ENCODE results near the gene GGT1. TPM values are rescaled to one million over a fixed set of nuclear protein-coding genes. Genes with fewer than 3 reads are reported as not detected.
"Not testable (repeated sequence)": the region's sequence is repeated elsewhere in the genome, so short reads cannot be mapped to it uniquely, and the experiment has no call there.

Gene GGT1
- total RNA-seq, result 10 to 100 TPM; 19.7 to 20.1 TPM
- polyA plus RNA-seq (2013, experiment 1 of 2), result 21.2 TPM
- polyA plus RNA-seq (2013, experiment 2 of 2), result 16.5 TPM
- total RNA-seq, result 0.20 to 2.7 (median 1.0) reads per million in 172 experiments

DNA sequence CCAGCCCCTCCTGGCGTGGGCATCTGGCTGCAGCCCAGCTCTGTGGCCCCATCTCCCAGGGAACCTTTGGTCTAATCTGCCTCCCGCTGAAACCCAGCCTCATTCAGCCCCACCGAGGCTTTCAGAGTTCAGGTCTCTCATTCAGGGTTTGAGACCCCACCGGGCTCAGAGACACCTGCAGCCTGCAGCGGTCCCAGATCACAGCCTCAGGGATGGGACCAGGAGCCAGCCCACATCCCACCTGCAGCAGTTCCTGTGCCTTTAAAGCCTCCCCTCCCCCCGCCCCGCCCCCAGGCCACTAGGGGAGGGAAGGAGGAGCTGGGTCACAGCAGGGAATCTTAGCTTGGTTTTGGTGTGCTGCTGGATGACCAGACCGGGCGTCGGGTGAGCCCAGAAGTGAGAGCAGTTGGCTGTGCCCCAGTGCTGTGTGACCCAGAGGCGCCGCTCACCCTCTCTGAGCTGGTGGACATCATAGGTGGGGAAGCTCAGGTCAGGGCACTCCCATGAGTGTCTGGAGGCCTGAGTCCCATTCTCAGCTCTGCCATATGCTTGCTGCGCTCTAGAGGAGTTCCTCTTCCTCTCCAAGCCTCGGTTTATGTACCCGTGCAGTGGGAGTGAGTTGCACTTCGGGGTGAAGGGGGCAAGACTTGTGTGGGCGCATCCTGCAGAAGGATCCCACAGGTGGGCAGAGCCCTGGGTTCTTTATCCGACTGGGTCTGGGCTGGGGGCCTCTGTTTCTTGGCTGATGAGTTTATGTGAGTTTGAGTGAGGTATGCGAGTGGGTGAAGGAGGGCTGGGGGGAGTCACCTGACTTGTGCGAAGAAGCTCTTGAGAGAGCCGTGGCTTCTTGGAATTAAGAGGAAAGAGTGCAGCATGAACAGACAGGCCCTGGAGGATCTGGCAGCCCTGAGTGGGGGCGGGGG lies at the start of gene GGT1:
GGT1 (plus strand) TSS at position 347 of the 923 bp plus-strand sequence. CDS start 7,889 bp downstream, outside the sequence.
- DNase-seq; H3K27ac ChIP-seq (ENCODE audit: low read depth in 1 of 2, low read length in 2 of 2); H3K27me3 Mint-ChIP-seq; H3K9me3 ChIP-seq (ENCODE audit: control insufficient read depth in 1 of 2, insufficient read depth in 1 of 2, low read length in 2 of 2); H3K9me3 Mint-ChIP-seq; intact Hi-C loops (cut with DNase I, micrococcal nuclease); POLR2A ChIA-PET; H3K4me3 ChIP-seq (ENCODE audit: low read length); ATAC-seq (ENCODE audit: poor library complexity); H3K27me3 ChIP-seq (ENCODE audit: control insufficient read depth in 1 of 2, insufficient read depth in 2 of 2, low read length in 2 of 2); CTCF ChIA-PET; H3K36me3 Mint-ChIP-seq (ENCODE audit: low read depth); H3K36me3 ChIP-seq (ENCODE audit: insufficient read depth, low read length): not testable (repeated sequence)
- peak within 1 kb of the TSS; percentile 70 for H3K27ac Mint-ChIP-seq
- peaks cover 23% of the 10 kb centered on the region for H3K4me1 ChIP-seq (ENCODE audit: insufficient read depth, low read length)
- peaks cover 22% of the 10 kb centered on the region for H3K4me1 Mint-ChIP-seq (ENCODE audit: low read depth)
- H3K4me3 Mint-ChIP-seq, result peak within 1 kb of the TSS; percentile 75

DNA sequence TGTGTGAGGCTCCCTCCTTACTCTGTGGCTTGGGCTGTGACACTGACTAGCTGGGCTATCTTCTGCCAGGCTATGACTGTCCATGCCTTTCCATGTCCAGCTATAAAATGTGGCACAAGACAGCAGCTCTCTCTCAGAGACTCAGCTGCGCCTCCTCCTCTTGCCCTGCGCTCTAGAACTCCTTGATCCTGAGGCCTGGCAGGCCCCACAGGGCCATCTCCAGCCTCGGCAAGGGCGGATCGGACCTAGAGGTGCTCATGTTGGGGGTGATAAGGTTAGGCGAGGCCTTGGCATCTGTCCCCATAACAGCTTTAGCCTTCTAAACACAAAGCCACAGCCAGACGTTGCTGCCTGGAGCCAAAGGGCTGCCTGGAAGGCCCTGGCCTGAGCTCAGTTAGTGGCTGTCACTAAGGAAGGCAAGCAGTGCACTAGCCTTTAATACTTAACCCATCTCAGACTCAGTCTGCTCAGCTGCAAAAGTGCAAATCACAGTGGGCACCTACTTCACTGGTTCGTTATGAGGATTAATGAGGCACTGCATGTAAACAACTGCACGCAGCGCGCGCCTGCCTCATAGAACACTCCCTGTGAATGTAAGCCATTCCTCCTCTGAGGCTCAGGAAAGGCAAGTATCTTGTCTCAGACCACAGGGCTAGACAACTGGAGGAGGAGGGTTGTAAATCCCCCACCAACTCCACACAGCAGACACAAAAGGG lies 49.2 kb upstream of the GGT1 start:
- peak overlapping the region; percentile 94 for H3K4me3 Mint-ChIP-seq
- Histone ChIP-seq H3K27ac (ENCODE audit: low read depth in 1 of 2, low read length in 2 of 2) (peak overlapping the region in 1 of 2 donors; percentile 84), H3K4me3 (ENCODE audit: low read length) (peak overlapping the region; percentile 78), H3K4me1 (ENCODE audit: insufficient read depth, low read length) (peaks cover 43% of the 10 kb centered on the region), H3K36me3 (ENCODE audit: insufficient read depth, low read length) (peaks cover 28% of the 10 kb centered on the region), H3K27me3 (ENCODE audit: control insufficient read depth in 1 of 2, insufficient read depth in 2 of 2, low read length in 2 of 2) (no peaks in the 10 kb centered on the region), H3K9me3 (ENCODE audit: control insufficient read depth in 1 of 2, insufficient read depth in 1 of 2, low read length in 2 of 2) (no peaks in the 10 kb centered on the region)
- no peaks in the 10 kb centered on the region for H3K27me3 Mint-ChIP-seq
- H3K4me1 Mint-ChIP-seq (ENCODE audit: low read depth), result peaks cover 71% of the 10 kb centered on the region
- ChIA-PET POLR2A (interaction anchor here (2.4 kb wide), 1 partner anchor 127 kb away, joined by 17 read pairs; the partner anchor contains the start of gene ADORA2A), CTCF (no interaction called here)
- DNase-seq (peak in 2 of 14 experiments; percentile 27 to 31), ATAC-seq (ENCODE audit: poor library complexity) (no peak)
- no peaks in the 10 kb centered on the region for H3K9me3 Mint-ChIP-seq
- H3K27ac Mint-ChIP-seq, result peak overlapping the region; percentile 80
- intact Hi-C loops (cut with DNase I, micrococcal nuclease), result loop anchor here in 1 of 2 experiments (5.0 to 10.0 kb wide), 4 partner anchors 639 to 1879 kb away; partner anchors contain the start of genes RAB36 and RSPH14
- peaks cover 60% of the 10 kb centered on the region for H3K36me3 Mint-ChIP-seq (ENCODE audit: low read depth)
- TF ChIP-seq, protein P1, sequence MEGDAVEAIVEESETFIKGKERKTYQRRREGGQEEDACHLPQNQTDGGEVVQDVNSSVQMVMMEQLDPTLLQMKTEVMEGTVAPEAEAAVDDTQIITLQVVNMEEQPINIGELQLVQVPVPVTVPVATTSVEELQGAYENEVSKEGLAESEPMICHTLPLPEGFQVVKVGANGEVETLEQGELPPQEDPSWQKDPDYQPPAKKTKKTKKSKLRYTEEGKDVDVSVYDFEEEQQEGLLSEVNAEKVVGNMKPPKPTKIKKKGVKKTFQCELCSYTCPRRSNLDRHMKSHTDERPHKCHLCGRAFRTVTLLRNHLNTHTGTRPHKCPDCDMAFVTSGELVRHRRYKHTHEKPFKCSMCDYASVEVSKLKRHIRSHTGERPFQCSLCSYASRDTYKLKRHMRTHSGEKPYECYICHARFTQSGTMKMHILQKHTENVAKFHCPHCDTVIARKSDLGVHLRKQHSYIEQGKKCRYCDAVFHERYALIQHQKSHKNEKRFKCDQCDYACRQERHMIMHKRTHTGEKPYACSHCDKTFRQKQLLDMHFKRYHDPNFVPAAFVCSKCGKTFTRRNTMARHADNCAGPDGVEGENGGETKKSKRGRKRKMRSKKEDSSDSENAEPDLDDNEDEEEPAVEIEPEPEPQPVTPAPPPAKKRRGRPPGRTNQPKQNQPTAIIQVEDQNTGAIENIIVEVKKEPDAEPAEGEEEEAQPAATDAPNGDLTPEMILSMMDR (IDR thresholded peaks at IDR 0.05), result no peak

DNA sequence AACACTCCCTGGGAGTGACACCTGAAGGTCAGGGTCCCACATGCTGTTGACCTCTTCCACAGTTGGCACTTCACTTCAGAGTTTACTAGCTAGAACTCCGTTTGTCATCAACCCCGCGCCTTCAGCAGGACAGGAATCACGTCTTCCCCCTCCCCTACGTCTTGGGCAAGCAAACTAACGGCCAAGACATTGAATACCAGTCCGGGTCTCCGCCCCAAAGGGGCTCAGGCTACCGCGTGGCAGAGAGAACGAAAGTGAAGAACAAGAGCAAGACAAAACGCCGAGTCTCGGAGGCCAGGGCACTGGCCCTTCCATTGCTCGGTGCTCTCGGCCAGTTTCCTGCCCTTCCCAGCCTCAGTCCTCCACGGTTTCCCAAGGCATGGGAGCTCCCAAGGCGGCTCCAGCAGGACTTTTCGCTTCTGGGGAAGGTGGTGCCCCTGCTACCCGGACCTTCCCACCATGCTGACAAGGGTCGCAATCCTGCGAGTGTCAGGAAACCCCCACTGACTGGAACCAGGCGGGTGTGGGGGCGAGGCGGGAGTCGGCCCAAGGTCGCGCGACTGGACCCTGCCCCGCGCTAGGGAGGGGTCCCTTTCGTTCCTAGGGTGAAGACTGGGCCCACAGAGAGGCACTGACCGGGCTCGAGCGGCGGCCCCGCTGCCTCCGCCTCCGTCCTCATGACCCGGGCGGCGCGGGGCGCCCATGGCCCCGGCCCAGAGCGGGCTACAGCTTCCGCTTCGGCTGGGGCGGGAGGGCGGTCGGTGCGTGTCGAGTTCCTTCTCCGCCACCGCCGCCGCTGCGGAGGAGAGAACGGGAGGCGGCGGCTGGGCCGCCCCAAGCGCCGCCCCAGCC lies 48.5 kb upstream of the GGT1 start, which contains the start of gene GUCD1:
GUCD1 (minus strand) TSS at position 826 of the 852 bp plus-strand sequence; CDS start at position 679, 147 bp downstream.
- Histone ChIP-seq H3K27ac (ENCODE audit: low read depth in 1 of 2, low read length in 2 of 2) (peak within 1 kb of the TSS; percentile 97 to 98), H3K4me1 (ENCODE audit: insufficient read depth, low read length) (peaks cover 49% of the 10 kb centered on the region), H3K4me3 (ENCODE audit: low read length) (peak within 1 kb of the TSS; percentile 78), H3K27me3 (ENCODE audit: control insufficient read depth in 1 of 2, insufficient read depth in 2 of 2, low read length in 2 of 2) (no peaks in the 10 kb centered on the region), H3K9me3 (ENCODE audit: control insufficient read depth in 1 of 2, insufficient read depth in 1 of 2, low read length in 2 of 2) (no peaks in the 10 kb centered on the region), H3K36me3 (ENCODE audit: insufficient read depth, low read length) (peaks cover 31% of the 10 kb centered on the region)
- peak within 1 kb of the TSS; percentile 89 for H3K27ac Mint-ChIP-seq
- peak within 1 kb of the TSS; percentile 97 for H3K4me3 Mint-ChIP-seq
- peaks cover 79% of the 10 kb centered on the region for H3K4me1 Mint-ChIP-seq (ENCODE audit: low read depth)
- ATAC-seq (ENCODE audit: poor library complexity), result no peak
- DNase-seq, result peak in 9 of 14 experiments; percentile 2 to 25 (median 7)
- no peaks in the 10 kb centered on the region for H3K9me3 Mint-ChIP-seq
- ChIA-PET POLR2A (interaction anchor here (0.6 to 2.4 kb wide), 8 partner anchors 13 to 697 kb away, joined by 3 to 17 read pairs (median 4); partner anchors contain the start of gene ADORA2A), CTCF (no interaction called here)
- TF ChIP-seq, protein P1 (IDR thresholded peaks at IDR 0.05), result no peak
- intact Hi-C loops (cut with DNase I, micrococcal nuclease), result loop anchor here in 1 of 2 experiments (1.0 to 10.0 kb wide), 6 partner anchors 284 to 1878 kb away; partner anchors contain the start of genes DERL3, RAB36, RSPH14 and SPECC1L
- no peaks in the 10 kb centered on the region for H3K27me3 Mint-ChIP-seq
- H3K36me3 Mint-ChIP-seq (ENCODE audit: low read depth), result peaks cover 63% of the 10 kb centered on the region
